ENCODE results near the gene ZNF418.

Gene ZNF418

GRCh38 chr19:57949296-57949695, 14.1 kb upstream of the ZNF418 start:
- no peak for DNase-seq
- H3K9me3 ChIP-seq (replicated peaks; ENCODE audit: insufficient read depth, low read length), result no peaks in the 10 kb centered on the region
- H3K27me3 ChIP-seq (replicated peaks; ENCODE audit: insufficient read depth, low read length), result no peaks in the 10 kb centered on the region
- H2AFZ ChIP-seq (ENCODE audit: low read length), result no peak overlapping the region
- H3K9ac ChIP-seq (ENCODE audit: low read length), result no peak overlapping the region
- H3K4me2 ChIP-seq (ENCODE audit: low read depth, low read length), result no peak overlapping the region
- H3K36me3 ChIP-seq (replicated peaks; ENCODE audit: insufficient read depth, low read length), result no peaks in the 10 kb centered on the region
- no peak overlapping the region for H3K4me3 ChIP-seq (ENCODE audit: low read length)
- TF ChIP-seq, protein P1, sequence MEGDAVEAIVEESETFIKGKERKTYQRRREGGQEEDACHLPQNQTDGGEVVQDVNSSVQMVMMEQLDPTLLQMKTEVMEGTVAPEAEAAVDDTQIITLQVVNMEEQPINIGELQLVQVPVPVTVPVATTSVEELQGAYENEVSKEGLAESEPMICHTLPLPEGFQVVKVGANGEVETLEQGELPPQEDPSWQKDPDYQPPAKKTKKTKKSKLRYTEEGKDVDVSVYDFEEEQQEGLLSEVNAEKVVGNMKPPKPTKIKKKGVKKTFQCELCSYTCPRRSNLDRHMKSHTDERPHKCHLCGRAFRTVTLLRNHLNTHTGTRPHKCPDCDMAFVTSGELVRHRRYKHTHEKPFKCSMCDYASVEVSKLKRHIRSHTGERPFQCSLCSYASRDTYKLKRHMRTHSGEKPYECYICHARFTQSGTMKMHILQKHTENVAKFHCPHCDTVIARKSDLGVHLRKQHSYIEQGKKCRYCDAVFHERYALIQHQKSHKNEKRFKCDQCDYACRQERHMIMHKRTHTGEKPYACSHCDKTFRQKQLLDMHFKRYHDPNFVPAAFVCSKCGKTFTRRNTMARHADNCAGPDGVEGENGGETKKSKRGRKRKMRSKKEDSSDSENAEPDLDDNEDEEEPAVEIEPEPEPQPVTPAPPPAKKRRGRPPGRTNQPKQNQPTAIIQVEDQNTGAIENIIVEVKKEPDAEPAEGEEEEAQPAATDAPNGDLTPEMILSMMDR (IDR thresholded peaks at IDR 0.05; ENCODE audit: low read length), result no peak
- TF ChIP-seq EZH2phosphoT487 (IDR thresholded peaks at IDR 0.05; ENCODE audit: low read length), result no peak
- H4K20me1 ChIP-seq (ENCODE audit: insufficient read depth, low read length), result no peaks in the 10 kb centered on the region
- no peaks in the 10 kb centered on the region for H3K4me1 ChIP-seq (ENCODE audit: low read length)
- H3K27ac ChIP-seq (ENCODE audit: low read length), result no peak overlapping the region
- H3K9me2 ChIP-seq (replicated peaks; ENCODE audit: insufficient read depth, low read length), result no peaks in the 10 kb centered on the region
- no peaks in the 10 kb centered on the region for H3K79me2 ChIP-seq (ENCODE audit: low read length)
- no peaks in the 10 kb centered on the region for H3F3A ChIP-seq (ENCODE audit: insufficient read depth, low read length)

DNA sequence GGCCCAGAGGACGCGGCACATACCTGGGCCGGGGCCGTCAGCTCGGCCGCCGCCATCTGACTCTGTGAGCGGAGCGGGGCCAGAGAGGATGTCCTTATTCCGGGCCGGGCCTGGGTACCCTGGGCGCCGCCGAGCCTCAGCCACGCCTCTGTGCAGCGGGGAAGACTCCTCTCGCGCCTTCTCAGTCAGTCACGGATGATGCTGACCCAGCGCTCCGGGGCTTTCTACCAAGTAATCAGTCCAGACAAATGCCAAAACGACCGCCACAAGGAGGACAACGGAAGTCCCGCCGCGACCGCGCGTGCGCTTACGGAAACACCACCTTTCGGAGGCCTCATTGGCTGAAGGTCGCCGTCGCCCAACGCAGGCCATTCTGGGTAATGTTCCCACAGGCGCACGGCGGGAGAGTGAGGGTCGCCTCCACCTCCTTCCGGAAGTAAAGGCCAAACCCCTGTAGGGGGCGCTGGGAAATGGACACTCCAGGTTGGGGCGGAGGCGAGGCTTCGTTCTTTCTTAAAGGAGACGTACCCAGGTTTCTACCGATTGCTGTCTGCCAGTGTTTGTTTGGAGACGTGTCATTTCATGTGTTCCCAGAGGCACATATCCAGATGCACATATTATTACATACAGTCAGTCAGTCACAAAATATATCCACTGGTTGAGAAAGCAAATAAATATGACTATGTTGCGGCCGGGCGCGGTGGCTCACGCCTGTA, 12.4 kb upstream of the ZNF418 start, which contains the start of gene ZNF256:
ZNF256 (minus strand) TSS at position 288 of the 716 bp plus-strand sequence; CDS start at position 56, 232 bp downstream.
- Histone ChIP-seq H3K27me3 (replicated peaks; ENCODE audit: insufficient read depth, low read length) (no peaks in the 10 kb centered on the region), H3K4me1 (ENCODE audit: low read length) (no peaks in the 10 kb centered on the region), H3K9ac (ENCODE audit: low read length) (no peak within 1 kb of the TSS), H4K20me1 (ENCODE audit: insufficient read depth, low read length) (no peaks in the 10 kb centered on the region), H2AFZ (ENCODE audit: low read length) (no peak within 1 kb of the TSS), H3K27ac (ENCODE audit: low read length) (no peak within 1 kb of the TSS), H3K9me3 (replicated peaks; ENCODE audit: insufficient read depth, low read length) (no peaks in the 10 kb centered on the region), H3K4me3 (ENCODE audit: low read length) (no peak within 1 kb of the TSS), H3F3A (ENCODE audit: insufficient read depth, low read length) (no peaks in the 10 kb centered on the region), H3K79me2 (ENCODE audit: low read length) (no peaks in the 10 kb centered on the region), H3K9me2 (replicated peaks; ENCODE audit: insufficient read depth, low read length) (no peaks in the 10 kb centered on the region), H3K4me2 (ENCODE audit: low read depth, low read length) (no peak within 1 kb of the TSS), H3K36me3 (replicated peaks; ENCODE audit: insufficient read depth, low read length) (no peaks in the 10 kb centered on the region)
- TF ChIP-seq, protein P1 (IDR thresholded peaks at IDR 0.05; ENCODE audit: low read length), result no peak
- TF ChIP-seq EZH2phosphoT487 (IDR thresholded peaks at IDR 0.05; ENCODE audit: low read length) (no peak), EZH2 (optimal IDR thresholded peaks at IDR 0.05; ENCODE audit: low read depth, low read length) (no peak)
- DNase-seq, result no peak

- Histone ChIP-seq H3K36me3 (replicated peaks; ENCODE audit: insufficient read depth, low read length) (no peaks in the 10 kb centered on the region), H3K27me3 (replicated peaks; ENCODE audit: insufficient read depth, low read length) (no peaks in the 10 kb centered on the region), H3K79me2 (ENCODE audit: low read length) (no peaks in the 10 kb centered on the region), H3F3A (ENCODE audit: insufficient read depth, low read length) (no peaks in the 10 kb centered on the region), H3K4me2 (ENCODE audit: low read depth, low read length) (no peak overlapping the region), H3K9me2 (replicated peaks; ENCODE audit: insufficient read depth, low read length) (no peaks in the 10 kb centered on the region), H3K27ac (ENCODE audit: low read length) (no peak overlapping the region), H4K20me1 (ENCODE audit: insufficient read depth, low read length) (no peaks in the 10 kb centered on the region), H3K4me1 (ENCODE audit: low read length) (no peaks in the 10 kb centered on the region), H3K9me3 (replicated peaks; ENCODE audit: insufficient read depth, low read length) (no peaks in the 10 kb centered on the region), H3K4me3 (ENCODE audit: low read length) (no peak overlapping the region), H2AFZ (ENCODE audit: low read length) (no peak overlapping the region), H3K9ac (ENCODE audit: low read length) (no peak overlapping the region)
- no peak for DNase-seq
- TF ChIP-seq EZH2phosphoT487 (IDR thresholded peaks at IDR 0.05; ENCODE audit: low read length), result no peak
- TF ChIP-seq EZH2 (optimal IDR thresholded peaks at IDR 0.05; ENCODE audit: low read depth, low read length), result no peak
- TF ChIP-seq, protein P1 (IDR thresholded peaks at IDR 0.05; ENCODE audit: low read length), result no peak
Observed at GRCh38 chr19:57947088-57947418, 11.9 kb upstream of the ZNF418 start.

Measured in MM.1S (cell line).